Measurements from ENCODE around the gene ARPC1B.

DNA sequence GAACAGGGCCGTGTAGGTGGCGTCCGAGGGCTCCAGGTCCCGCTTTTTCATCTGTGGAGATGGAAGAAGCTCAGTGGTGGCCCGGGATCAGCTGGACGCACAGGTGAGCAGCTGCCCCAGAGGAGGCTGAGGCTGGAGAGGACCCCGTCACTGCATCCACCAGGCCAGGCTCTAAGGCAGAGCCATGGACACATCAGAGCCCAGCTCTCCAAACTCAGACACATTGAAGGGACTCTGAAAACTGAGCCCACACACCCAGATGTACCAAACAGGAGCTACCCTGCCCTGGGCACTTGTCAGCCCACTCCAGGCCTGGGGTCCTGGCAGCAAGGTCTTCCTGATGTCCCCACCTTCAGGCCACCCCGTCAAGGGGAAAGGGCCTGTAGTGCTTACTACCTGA lies 55.2 kb downstream of the ARPC1B start:
- TF ChIP-seq CTCF (IDR thresholded peaks at IDR 0.05) = no peak
- TF ChIP-seq EZH2 (IDR thresholded peaks at IDR 0.05) = no peak

Measured in neural progenitor cell (in vitro differentiated cells).